PC-3 (cell line): ENCODE measurements around the gene SLC9A4.

Experiments
- CTCF ChIP-seq: fragments of 300-600 bp; sonication (generic); conservative IDR thresholded peaks from 2 replicates; pipeline ENCODE4 v1.5.1; 2017; ENCODE audit warnings: antibody characterized with exemption, low read depth, mild to moderate bottlenecking, low read length
- EZH2 ChIP-seq: fragments of 300-600 bp; sonication (generic); IDR thresholded peaks from one replicate; pipeline ENCODE4 v1.6.1; 2017; ENCODE audit warnings: antibody characterized with exemption, mild to moderate bottlenecking, low read length; ENCODE audit not compliant: unreplicated experiment
- EZH2phosphoT487 ChIP-seq: fragments of 300-600 bp; sonication (generic); IDR thresholded peaks from 2 replicates; pipeline ENCODE4 v1.6.1; 2018; ENCODE audit warnings: mild to moderate bottlenecking, antibody characterized with exemption, low read length, borderline replicate concordance

GRCh38 chr2:102435741-102436140 lies 37.3 kb upstream of the SLC9A4 start:
- TF ChIP-seq CTCF: no peak
- no peak for TF ChIP-seq EZH2
- TF ChIP-seq EZH2phosphoT487: no peak
